ENCODE measurements around the gene THBS4.
"Not testable (repeated sequence)": the region's sequence is repeated elsewhere in the genome, so short reads cannot be mapped to it uniquely, and the experiment has no call there.

Gene THBS4

GRCh38 chr5:80109646-80110478 is 74.7 kb downstream of the THBS4 start:
- TF ChIP-seq CTCF (IDR thresholded peaks at IDR 0.05; ENCODE audit: low read depth, low read length), result no peak
- no peak for DNase-seq (ENCODE audit: low read depth, low spot score)
- no peak overlapping the region for H3K4me3 ChIP-seq (ENCODE audit: low read depth, low read length)
- in situ Hi-C loops (cut with HindIII; ENCODE audit: low sequenced_read_pairs), result no loop called here

GRCh38 chr5:80111376-80111990 is 76.3 kb downstream of the THBS4 start:
- in situ Hi-C loops (cut with HindIII; ENCODE audit: low sequenced_read_pairs); H3K4me3 ChIP-seq (ENCODE audit: low read depth, low read length); DNase-seq (ENCODE audit: low read depth, low spot score): not testable (repeated sequence)

- no peak for DNase-seq (ENCODE audit: low read depth, low spot score)
- TF ChIP-seq CTCF (IDR thresholded peaks at IDR 0.05; ENCODE audit: low read depth, low read length), result no peak
- no peak overlapping the region for H3K4me3 ChIP-seq (ENCODE audit: low read depth, low read length)
- in situ Hi-C loops (cut with HindIII; ENCODE audit: low sequenced_read_pairs), result no loop called here
Observed at GRCh38 chr5:80114860-80115259, 79.7 kb downstream of the THBS4 start.

GRCh38 chr5:80116000-80116399 is 80.9 kb downstream of the THBS4 start:
- in situ Hi-C loops (cut with HindIII; ENCODE audit: low sequenced_read_pairs), result no loop called here
- no peak overlapping the region for H3K4me3 ChIP-seq (ENCODE audit: low read depth, low read length)
- TF ChIP-seq CTCF (IDR thresholded peaks at IDR 0.05; ENCODE audit: low read depth, low read length), result no peak
- no peak for DNase-seq (ENCODE audit: low read depth, low spot score)

- in situ Hi-C loops (cut with HindIII; ENCODE audit: low sequenced_read_pairs), result no loop called here
- no peak for DNase-seq (ENCODE audit: low read depth, low spot score)
- no peak overlapping the region for H3K4me3 ChIP-seq (ENCODE audit: low read depth, low read length)
- TF ChIP-seq CTCF (IDR thresholded peaks at IDR 0.05; ENCODE audit: low read depth, low read length), result no peak
Observed at GRCh38 chr5:80116465-80116864, 81.3 kb downstream of the THBS4 start.

- no peak for DNase-seq (ENCODE audit: low read depth, low spot score)
Observed at GRCh38 chr5:80117446-80117845, 82.3 kb downstream of the THBS4 start.

More at GRCh38 chr5:80117446-80117845, 82.3 kb downstream of the THBS4 start:
- no peak for TF ChIP-seq CTCF (IDR thresholded peaks at IDR 0.05; ENCODE audit: low read depth, low read length)
- no peak overlapping the region for H3K4me3 ChIP-seq (ENCODE audit: low read depth, low read length)
- in situ Hi-C loops (cut with HindIII; ENCODE audit: low sequenced_read_pairs), result no loop called here
